ENCODE measurements around the gene RBM12.
"Not testable (repeated sequence)": the region's sequence is repeated elsewhere in the genome, so short reads cannot be mapped to it uniquely, and the experiment has no call there.

RBM12 gene

DNA sequence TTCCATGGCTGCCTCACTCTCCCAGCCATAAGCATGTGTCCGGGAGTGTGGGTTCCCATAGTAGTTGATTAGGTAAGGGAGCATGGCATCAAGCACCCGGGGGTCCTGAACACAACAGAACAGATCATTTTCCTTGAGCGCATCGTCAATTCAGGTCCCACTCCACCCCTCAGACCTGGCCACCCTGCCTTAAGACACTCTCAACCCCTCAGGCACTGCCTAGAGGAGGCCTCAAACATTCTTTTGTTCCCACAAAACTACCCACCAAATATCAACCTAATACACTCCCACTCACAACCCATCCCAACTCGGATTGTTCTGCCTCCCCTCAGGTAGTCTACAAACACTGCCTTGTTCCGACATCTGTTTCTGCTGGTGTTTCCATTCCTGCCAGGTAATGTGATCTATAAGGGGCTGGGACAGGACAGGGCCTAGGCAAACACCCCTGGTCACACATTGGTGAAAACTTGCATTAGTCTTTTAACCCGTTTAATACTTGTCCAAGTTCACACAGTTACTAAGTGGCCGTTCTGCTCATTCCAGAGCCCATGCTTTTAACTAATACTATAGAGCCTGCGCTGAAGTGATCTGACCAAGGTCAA, 33.1 kb upstream of the RBM12 start:
- DNase-seq: no peak

DNA sequence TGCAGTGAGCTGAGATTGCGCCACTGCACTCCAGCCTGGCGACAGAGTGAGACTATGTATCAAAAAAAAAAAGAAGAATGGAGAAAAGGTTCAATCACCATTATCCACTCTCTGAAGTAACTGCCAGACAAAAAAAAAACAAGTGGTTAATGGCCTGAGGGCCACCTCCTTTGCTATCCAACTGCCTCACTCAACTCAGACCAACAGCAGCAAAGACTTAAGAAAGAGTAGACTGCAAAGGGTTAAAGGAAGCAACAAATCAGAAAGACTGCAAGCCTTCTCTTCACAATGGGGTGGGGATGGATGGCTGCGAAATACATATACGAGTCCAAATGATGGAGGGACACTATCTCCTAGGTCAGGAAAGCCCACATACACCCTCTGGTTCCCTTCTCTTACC, 31.3 kb upstream of the RBM12 start:
- no peak for DNase-seq

DNA sequence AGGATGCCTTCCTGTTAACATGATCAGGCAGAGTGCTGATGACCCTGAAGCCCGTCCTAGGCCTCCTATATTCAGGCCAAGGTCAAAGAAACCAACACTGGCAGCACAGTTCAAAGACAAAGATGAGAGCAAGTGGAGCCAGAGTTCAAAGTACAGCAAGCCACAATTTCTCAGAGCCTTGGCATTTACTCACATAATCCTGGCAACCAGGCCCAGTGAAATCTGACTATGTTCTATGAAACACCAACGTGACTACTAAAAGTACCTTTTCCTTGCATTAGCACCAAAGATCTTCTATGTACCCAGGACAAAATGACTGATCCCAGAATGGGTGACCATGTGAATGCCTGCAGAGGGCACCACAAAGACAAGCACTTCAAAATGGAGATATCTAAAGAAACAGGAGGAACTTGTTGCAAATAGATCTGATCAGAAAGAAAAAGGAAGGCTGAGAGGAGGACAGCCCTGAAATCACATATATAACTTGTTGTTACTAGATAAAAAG, 30.6 kb upstream of the RBM12 start:
- no peak for DNase-seq

DNA sequence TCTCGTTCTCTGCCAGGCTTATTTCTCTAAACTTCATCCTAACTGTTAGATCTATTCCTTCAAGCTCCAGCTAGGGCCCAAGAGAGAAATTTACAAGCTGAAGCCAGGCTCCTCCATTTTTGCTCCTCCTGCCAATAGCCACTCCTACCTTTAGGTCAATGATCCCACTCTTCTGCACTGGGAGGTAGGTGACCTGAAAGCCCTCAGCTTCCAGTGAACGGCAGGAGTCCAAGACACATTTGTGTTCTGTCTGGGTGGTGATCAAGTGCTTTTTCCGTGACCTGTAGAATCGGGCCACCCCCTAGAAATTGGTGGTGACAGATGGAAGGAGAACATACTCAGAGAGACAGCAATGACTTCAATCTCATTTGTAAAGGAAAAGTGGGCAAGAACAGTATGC, 25.6 kb upstream of the RBM12 start:
- no peak for DNase-seq

DNA sequence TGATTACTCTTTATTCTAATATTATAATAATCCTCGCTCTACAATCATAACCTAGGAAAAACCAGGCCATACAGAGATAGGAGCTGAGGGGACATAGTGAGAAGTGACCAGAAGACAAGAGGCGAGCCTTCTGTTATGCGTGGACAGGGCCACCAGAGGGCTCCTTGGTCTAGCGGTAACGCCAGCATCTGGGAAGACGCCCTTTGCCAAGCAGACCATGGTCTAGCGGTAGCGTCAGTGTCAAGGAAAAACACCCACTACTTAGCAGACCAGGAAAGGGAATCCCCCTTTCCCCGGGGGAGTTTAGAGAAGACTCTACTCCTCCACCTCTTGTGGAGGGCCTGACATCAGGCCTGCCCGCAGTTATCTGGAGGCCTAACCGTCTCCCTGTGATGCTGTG, 22.2 kb upstream of the RBM12 start:
- not testable (repeated sequence) for DNase-seq

DNA sequence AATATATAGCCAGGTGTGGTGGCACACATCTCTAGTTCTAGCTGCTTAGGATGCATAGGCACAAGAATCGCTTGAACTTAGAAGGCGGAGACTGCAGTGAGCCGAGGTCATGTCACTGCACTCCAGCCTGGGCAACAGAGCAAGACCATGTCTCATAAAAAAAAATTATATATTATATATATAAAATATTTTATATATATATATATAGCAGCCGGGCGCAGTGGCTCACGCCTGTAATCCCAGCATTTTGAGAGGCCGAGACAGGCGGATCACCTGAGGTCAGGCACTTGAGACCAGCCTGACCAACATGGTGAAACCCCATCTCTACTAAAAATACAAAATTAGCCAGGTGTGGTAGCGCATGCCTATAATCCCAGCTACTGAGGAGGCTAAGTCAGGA, 20.7 kb upstream of the RBM12 start:
- not testable (repeated sequence) for DNase-seq

DNA sequence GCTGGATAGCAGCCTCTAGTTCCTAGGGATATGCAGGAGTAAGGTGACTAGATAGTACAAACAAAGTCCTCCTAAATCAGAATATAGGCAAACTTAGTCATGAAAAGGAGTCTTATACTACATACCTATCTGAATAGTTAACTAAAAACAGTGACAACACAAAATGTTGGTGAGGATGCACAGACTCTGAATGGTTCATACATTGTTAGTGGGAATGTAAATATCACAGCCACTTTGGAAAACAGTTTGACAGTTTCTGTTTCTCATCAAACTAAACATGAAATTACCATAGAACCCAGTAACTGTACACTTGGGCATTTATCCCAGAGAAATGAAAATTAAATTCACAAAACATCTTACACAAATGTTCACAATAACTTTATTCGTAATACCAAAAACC, 17.3 kb upstream of the RBM12 start:
- DNase-seq: no peak

DNA sequence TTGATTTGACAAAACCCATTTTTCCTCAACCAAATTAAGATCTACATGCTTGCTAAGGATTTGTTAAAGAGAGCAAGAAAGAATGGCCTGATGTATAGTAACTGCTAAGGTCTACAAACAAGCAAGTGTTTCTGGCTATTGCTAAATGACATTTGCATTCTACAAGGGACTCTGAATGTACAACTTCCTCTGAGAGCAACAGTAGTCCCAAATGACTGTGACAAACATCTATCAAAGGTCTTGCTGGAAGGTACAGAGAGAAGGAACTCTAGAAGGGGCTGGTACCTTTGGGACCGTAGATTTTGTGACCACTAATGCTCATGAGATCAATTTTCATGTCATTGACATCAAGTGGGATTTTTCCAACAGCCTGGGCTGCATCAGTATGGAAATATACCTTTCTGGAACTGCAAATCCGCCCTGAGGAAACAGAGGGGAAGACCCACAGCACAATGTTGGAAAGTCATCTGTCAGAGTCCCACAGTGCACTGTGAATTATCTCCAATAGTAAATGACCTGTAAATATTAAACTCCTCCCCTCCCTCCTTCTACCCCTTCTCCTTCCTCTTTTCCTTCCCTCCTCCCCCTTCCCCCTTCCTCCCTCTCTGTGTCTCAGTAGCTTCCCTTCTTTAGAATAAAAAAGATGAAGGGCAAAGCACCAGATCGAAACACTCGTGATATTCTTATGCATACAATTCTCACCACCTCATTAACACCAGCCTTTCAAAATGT, 15.9 kb upstream of the RBM12 start:
- no peak for DNase-seq

DNA sequence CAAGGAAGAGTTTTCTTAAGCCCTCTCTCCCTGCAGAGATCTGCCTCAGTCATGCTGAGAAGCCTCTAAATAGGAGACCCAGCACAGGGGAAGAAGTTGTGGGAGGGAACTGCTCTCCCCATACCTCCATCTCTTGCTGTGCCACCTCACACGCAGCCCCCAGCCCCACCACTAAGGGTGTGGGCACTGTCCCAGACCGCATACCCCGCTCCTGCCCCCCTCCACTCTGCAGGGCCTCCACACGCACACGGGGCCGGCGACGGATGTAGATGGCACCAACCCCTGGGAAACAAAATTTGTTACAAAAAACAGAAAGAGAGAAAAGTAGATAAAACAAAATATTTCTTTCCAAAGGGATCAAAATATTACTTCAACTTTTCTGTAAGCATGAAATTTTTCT, 10.2 kb upstream of the RBM12 start:
- DNase-seq: no peak

DNA sequence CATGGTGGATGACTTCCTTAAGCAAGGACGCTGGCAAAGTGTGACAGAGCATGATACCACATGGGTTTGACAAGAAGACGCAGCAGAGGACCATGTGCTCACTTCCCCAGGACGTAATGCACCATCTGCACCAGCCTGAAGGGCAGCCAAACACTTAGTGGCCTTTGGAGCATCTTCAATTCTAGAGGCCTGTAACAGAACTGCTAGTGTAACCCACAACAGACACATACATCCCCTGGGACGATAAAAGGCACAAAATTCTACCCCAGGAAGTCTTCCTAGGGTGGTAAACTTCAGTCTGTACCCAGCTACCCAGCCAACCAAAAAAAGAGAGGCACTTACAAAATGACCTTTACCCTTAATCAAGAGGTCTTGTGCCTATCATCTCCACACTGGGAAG, 9.2 kb upstream of the RBM12 start:
- DNase-seq: no peak

DNA sequence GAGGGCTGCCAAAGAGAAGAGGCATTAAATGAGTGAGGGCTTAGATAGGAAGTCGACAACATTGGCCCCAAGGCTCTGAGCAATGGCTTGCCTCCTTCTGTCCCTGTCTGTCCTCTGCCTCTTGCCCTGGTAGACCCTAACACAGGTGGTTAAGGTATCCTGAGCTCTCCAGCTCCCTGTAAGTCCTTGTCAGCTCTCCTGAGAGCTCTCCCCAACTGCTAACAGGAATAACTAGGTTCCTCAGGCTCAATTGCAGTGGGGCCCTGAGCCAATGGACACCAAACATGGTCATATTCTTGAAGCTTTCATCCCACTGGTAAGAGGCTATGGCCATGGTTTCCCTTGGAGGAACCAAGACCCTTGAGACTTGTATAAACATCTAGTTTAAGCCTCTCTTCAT, 5.0 kb upstream of the RBM12 start:
- no peak for DNase-seq

DNA sequence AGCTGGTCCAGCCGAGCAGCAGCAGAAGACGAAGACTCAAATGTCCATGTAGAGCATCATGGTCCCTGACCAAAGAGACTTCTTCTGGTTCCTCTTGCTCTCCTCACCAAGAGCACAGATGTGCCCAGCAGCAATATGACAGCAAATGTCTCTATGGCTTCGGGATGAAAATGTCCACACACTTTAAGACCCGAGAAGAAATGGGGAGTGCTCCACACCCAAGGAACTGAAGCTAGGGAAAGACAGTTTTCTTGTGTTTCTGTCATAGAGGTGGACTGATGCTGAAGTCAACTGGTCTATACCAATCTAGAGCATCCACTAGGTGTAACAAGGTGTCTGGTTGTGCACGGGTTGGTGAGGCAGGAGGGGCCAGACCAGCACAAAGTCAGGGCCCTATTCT, 4.5 kb upstream of the RBM12 start:
- DNase-seq: no peak

DNA sequence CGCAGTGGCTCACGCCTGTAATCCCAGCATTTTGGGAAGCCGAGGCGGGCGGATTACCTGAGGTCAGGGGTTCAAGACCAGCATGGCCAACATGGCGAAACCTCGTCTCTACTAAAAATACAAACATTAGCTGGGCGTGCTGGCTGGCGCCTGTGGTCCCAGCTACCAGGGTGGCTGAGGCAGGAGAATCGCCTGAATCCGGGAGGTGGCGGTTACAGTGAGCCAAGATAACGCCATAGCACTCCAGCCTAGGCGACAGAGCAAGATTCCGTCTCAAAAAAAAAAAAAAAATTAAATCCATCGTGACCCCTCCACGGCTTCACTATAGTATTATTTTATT, 1.2 kb upstream of the RBM12 start:
- DNase-seq: no peak

DNA sequence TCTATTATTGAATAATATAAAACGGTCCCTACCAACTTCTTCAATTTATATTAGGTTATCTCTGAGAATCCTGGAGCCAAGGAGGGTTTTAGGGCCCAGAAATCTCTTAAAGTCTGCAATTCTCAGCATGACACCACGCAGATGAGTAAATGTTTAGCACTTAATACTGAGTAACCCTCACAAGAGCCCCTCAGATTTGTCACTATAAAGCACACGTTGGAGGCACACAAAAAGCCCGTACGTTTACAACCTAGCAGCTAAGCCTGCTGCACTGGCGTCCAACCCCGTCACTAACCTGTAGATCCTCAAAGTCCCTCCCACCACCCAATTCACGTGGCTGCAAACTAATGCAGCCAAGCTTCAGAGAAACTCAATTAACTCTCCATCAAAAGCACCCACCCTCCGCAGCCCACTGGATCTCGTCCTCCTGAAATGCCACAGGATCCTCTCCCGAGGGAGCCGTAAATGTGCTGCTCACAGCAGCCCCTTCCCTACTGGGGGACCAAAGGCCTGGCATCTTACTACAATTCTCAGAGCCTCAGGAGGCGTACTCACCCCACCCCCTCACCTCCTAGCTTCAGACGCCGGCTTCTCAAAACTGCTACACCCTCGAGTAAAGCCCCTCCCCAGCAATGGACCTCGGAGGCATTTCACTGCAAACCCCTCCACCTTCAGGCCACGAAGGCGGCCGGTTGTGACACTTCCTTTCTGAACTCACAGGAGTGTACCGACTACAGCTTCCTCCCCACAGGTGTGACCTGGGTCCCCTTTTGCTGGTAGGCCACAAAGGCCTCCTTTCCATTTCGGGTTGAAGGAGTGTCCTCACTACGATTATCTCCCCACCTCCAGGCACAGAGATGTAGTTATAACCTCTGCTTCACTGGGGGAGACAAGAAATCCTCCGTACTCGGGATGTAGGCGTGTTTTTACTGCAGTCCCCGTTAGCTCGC, 909 bp downstream of the RBM12 start:
- DNase-seq: no peak

DNA sequence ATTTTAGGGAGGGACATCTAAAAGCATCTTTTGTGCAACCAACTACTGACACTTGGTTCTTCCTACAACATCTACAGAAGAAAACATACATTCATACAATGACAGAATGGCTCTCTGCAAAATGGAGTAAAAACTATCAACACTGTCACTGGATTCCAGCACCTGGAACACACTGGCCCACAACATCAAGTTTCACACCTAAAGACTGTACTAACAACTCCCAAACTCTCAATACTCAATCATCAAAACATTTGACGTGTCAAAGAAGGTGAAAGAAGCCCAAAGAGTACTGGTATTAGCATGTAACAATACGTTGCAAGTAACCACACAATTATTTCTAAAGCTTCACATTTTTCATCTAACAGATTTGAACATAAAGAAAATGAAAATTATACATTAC, 2.1 kb downstream of the RBM12 start:
- DNase-seq: no peak

DNA sequence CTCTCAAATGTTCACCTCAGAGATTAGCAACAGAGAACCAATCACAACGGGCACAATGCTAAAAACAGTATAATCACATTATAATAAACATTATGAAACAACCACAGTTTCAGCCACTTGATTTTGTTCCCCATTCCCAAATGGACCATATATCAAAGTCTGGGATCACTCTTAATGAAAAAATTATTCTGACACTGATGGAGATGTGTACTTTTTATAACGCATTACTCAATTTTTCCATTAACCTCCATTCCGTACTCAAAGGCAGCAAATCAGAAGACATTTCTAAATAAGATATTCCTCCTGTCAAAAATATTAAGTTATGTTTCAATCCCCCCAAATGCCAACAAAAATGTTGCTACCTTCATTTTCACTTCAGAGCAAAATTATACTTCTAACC, 2.8 kb downstream of the RBM12 start:
- no peak for DNase-seq

DNA sequence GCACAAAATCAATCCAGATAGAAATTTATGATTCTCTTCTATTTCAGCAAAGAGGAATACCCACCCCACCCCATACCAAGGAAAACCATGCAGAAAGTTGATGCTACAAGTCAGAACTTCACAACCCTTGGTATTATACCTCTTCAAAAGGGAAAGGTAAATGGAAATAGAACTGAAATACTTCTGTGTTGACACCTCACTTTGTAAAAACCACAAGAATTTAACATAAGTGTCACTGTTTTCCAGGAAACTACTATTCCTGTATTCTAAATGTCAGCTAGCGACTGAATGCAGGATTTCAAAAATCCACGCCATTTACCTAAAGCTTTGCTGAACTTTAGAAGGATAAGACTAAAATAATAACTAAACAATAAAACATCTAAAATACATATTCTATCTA, 3.6 kb downstream of the RBM12 start:
- DNase-seq: no peak

DNA sequence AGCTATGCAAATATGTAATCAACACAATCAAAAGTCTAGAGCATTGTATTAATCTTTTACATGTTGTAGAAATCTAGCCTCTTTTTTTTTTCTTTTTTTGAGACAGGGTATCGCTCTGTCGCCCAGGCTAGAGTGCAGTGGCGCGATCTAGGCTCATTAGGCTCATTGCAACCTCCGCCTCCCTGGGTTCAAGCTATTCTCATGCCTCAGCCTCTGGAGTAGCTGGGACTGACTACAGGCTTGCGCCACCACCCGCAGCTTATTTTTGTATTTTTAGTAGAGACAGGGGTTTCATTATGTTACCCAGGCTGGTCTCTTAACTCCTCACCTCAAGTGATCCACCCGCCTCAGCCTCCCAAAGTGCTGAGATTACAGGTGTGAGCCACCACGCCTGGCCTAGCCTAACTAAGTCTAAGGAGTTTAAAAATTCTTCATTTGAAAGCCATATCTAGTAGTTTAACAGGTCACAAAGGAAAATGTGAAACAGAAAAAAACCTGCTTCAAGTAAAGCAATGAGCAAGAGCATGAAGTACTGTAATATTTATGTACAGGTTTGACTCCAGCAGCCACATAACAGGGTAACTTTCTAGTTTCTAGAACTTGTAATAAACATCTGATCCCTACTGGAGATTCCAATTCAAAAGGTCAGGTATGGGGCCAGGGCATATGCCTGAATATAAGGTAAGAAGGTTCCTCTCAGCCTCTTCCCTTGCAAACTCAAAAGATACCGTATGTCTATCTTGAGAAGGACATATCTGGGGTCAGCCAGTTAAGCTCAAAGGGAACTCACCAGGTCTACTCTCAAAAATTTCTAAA, 4.4 kb downstream of the RBM12 start:
- DNase-seq: no peak

DNA sequence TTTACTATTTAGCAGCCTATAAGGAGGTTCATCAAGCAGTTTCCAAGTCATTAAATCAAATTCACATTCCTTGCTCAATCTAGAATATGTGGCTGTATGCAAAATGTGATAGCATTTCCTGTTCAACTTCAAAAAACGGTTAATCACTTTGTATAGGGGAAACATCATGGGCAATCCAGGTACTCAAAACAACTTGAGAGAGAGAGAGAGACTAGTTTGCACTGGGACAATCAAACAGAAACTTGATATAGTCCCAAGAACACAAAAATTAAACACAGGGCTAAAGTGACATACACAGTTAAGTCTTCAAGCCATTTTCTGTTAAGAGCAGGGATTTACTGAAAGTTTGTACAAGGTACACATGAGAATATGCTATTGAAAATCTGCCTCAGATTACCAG, 7.4 kb downstream of the RBM12 start:
- no peak for DNase-seq

DNA sequence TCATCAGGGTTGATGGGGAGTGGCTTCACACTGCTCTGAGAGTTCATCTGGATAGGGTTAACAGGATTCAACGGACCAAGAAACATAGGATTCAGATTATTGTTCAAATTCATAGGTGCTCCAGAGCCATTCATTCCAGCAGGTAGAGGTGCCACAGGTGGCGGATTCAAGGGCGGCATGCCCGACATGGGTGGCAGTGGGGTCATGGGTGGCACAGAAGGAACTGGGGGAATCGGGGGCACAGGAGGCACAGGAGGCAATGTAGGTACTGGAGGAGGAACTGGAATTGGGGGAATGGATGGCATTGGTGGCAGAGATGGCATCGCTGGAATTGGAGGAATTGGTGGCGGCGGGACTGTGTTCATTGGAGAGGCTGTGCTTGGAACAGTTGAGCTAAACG, 10.3 kb downstream of the RBM12 start:
- DNase-seq: no peak

DNA sequence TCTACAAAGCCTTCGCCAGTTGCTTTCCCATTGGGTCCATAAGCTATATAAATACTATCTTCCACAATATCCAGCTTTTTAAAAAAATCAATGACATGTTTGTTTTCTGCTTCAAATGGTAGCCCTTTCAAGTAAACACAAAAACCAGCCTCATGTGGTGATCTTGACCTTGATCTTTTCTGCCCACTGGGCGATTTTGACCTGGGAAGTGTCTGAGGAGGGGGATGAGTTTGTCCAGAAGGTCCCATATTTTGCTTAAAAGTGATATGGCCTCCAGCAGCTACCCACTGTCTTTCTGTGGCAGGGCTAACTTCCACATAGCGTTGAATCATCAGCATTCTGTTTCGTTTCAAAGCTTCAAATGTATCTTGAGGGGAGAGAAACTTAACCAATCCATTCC, 10.8 kb downstream of the RBM12 start:
- no peak for DNase-seq

DNA sequence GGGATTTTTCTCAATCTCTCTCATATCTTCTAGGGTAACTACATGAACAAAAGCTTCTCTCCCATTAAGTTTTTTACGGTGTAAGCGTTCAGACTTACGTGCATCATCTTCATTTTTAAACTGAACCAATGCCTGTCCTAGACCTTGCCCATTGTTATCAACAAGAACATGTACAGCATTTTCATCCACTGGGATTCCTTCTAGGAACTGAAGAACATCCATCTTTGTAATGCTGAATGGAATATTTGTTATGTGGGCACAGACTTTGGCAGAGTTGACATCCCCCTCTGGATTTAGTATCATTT, 11.3 kb downstream of the RBM12 start:
- DNase-seq: no peak

Measured in SHP77 (cell line).